HCT116 (cell line): Measurements from ENCODE around the gene B3GNT4. TPM values are rescaled to one million over a fixed set of nuclear protein-coding genes. Genes with fewer than 3 reads are reported as not detected.
A peak's percentile ranks its signal among the peaks of the same experiment; 100 is the strongest.

Experiments used
- ATAC-seq: fragments of 200-7000 bp; cut with Tn5 transposase; 2 replicates; pipeline ENCODE4 v1.9.1; 2020; ENCODE audit warnings: mild to moderate bottlenecking, moderate library complexity
- BruUV-seq: library from RNA; stranded (reverse); fragments of 400-500 nt; replicated peaks from 2 replicates; lab custom pipeline; 2021; lab: Mats Ljungman, UMichigan
- CTCF ChIA-PET: fragments of 300-600 bp; sonication (Branson Sonifier 250); formaldehyde crosslinking; loops from one replicate; lab custom pipeline; 2021; ENCODE audit warnings: antibody characterized with exemption; lab: Charles Lee
- POLR2A ChIA-PET: fragments of 300-600, 350-600 bp; sonication (Branson Sonifier 250); formaldehyde crosslinking; loops from one replicate; lab custom pipeline; 2021; ENCODE audit warnings: antibody characterized with exemption; lab: Charles Lee
- RAD21 ChIA-PET, 2 experiments: fragments of 300-600 bp; sonication (Branson Sonifier 250); formaldehyde crosslinking; loops; one replicate each; lab custom pipeline; 2023; ENCODE audit warnings: low total read pairs in 2 of 2; ENCODE audit not compliant: uncharacterized antibody in 2 of 2, unreplicated experiment in 2 of 2, low non-redundant PET in 1 of 2; lab: Charles Lee
- DNase-seq: peaks from one replicate; pipeline ENCODE4 v3.0.0-alpha.2; 2010; ENCODE audit warnings: low read depth, low spot score
- H2AFZ ChIP-seq: fragments of 200-600 bp; shearing (Covaris generic), sonication (generic); 2 replicates; pipeline ENCODE4 v1.6.1; 2017; ENCODE audit warnings: low read depth, mixed run types, mixed read lengths, antibody characterized with exemption, low read length; ENCODE audit not compliant: poor library complexity, severe bottlenecking
- H3K27ac ChIP-seq: 2 replicates; pipeline ENCODE4 v1.5.1; 2012; ENCODE audit warnings: low read depth, low read length
- H3K27me3 ChIP-seq: fragments of 200-600 bp; sonication (generic); 2 replicates; pipeline ENCODE4 v1.6.1; 2016; ENCODE audit warnings: mixed run types, low read length, mixed read lengths; ENCODE audit not compliant: insufficient read depth
- H3K36me3 ChIP-seq, 2 experiments: fragments of 200-500 bp in 1 of 2; fragments of 200-600 bp in 1 of 2; sonication (Bioruptor generic) in 1 of 2; sonication (generic) in 1 of 2; 2 replicates each; pipeline versions ENCODE4 v1.5.1 to v1.6.1; 2014 to 2016; ENCODE audit warnings: low read length in 2 of 2, inconsistent platforms in 1 of 2, mixed read lengths in 1 of 2, mixed run types in 1 of 2; ENCODE audit not compliant: insufficient read depth in 2 of 2, control insufficient read depth in 1 of 2
- H3K4me1 ChIP-seq, 2 experiments: fragments of 200-600 bp in 1 of 2; sonication (generic) in 1 of 2; 2 replicates each; pipeline versions ENCODE4 v1.5.1 to v1.6.1; 2012 to 2017; ENCODE audit warnings: low read length in 2 of 2, inconsistent platforms in 1 of 2, mild to moderate bottlenecking in 1 of 2, mixed read lengths in 1 of 2, mixed run types in 1 of 2, moderate library complexity in 1 of 2; ENCODE audit not compliant: insufficient read depth in 2 of 2, control insufficient read depth in 1 of 2
- H3K4me2 ChIP-seq: fragments of 200-600 bp; sonication (generic); 2 replicates; pipeline ENCODE4 v1.6.1; 2017; ENCODE audit warnings: mixed run types, low read length, mixed read lengths
- H3K4me3 ChIP-seq, 2 experiments: fragments of 200-600 bp in 1 of 2; sonication (generic) in 1 of 2; replicated peaks in 1 of 2; 2 replicates each; pipeline ENCODE4 v1.5.1; 2011 to 2016; ENCODE audit warnings: low read length in 2 of 2, control low read depth in 1 of 2, low read depth in 1 of 2, mild to moderate bottlenecking in 1 of 2, mixed read lengths in 1 of 2, mixed run types in 1 of 2
- H3K79me2 ChIP-seq: fragments of 200-600 bp; sonication (generic); 2 replicates; pipeline ENCODE4 v1.6.1; 2017; ENCODE audit warnings: mild to moderate bottlenecking, mixed run types, low read length, moderate library complexity, mixed read lengths; ENCODE audit not compliant: insufficient read depth
- H3K9ac ChIP-seq: fragments of 200-600 bp; sonication (generic); 2 replicates; pipeline ENCODE4 v1.6.1; 2016; ENCODE audit warnings: low read length, mixed read lengths
- H3K9me2 ChIP-seq: fragments of 200-600 bp; sonication (generic), shearing (Covaris generic); 2 replicates; pipeline ENCODE4 v1.6.1; 2017; ENCODE audit warnings: mixed run types, mild to moderate bottlenecking, moderate library complexity; ENCODE audit not compliant: insufficient read depth
- H3K9me3 ChIP-seq, 2 experiments: fragments of 200-500 bp in 1 of 2; fragments of 200-600 bp in 1 of 2; sonication (Bioruptor generic) in 1 of 2; sonication (generic) in 1 of 2; 2 replicates each; pipeline ENCODE4 v1.6.1; 2014 to 2017; ENCODE audit warnings: low read length in 2 of 2, mixed read lengths in 2 of 2, inconsistent platforms in 1 of 2, low read depth in 1 of 2, mild to moderate bottlenecking in 1 of 2, mixed run types in 1 of 2, moderate library complexity in 1 of 2; ENCODE audit not compliant: control insufficient read depth in 1 of 2, insufficient read depth in 1 of 2
- H4K20me1 ChIP-seq: fragments of 200-600 bp; sonication (generic), shearing (Covaris generic); 2 replicates; pipeline ENCODE4 v1.6.1; 2017; ENCODE audit warnings: mixed run types, mild to moderate bottlenecking, moderate library complexity; ENCODE audit not compliant: insufficient read depth
- CBX3 ChIP-seq: IDR thresholded peaks from 2 replicates; pipeline ENCODE4 v1.6.1; 2012; ENCODE audit warnings: low read depth
- CEBPB ChIP-seq: IDR thresholded peaks from 2 replicates; pipeline ENCODE4 v1.6.1; 2012; ENCODE audit warnings: low read depth
- EGR1 ChIP-seq: IDR thresholded peaks from 2 replicates; pipeline ENCODE4 v1.6.1; 2012; ENCODE audit warnings: low read depth
- EZH2 ChIP-seq: fragments of 200-600 bp; sonication (generic); IDR thresholded peaks from 2 replicates; pipeline ENCODE4 v1.6.1; 2017; ENCODE audit warnings: antibody characterized with exemption, mixed run types
- EZH2phosphoT487 ChIP-seq: fragments of 200-600 bp; IDR thresholded peaks from 2 replicates; pipeline ENCODE4 v1.6.1; 2018; ENCODE audit warnings: antibody characterized with exemption, borderline replicate concordance
- FOSL1 ChIP-seq: IDR thresholded peaks from 2 replicates; pipeline ENCODE4 v1.6.1; 2012; ENCODE audit warnings: low read depth
- JUND ChIP-seq: IDR thresholded peaks from 2 replicates; pipeline ENCODE4 v1.6.1; 2012
- POLR2A ChIP-seq: IDR thresholded peaks from 2 replicates; pipeline ENCODE4 v1.7.0; 2011; ENCODE audit warnings: borderline replicate concordance; ENCODE audit not compliant: insufficient read depth, insufficient read length; ENCODE audit errors: extremely low read depth
- POLR2AphosphoS5 ChIP-seq: IDR thresholded peaks from 2 replicates; pipeline ENCODE4 v1.6.1; 2011; ENCODE audit warnings: mild to moderate bottlenecking, low read depth, low read length, moderate library complexity
- SIN3A ChIP-seq: IDR thresholded peaks from 2 replicates; pipeline ENCODE4 v1.6.1; 2012; ENCODE audit warnings: low read depth
- SP1 ChIP-seq: IDR thresholded peaks from 2 replicates; pipeline ENCODE4 v1.6.1; 2012; ENCODE audit warnings: low read depth
- SRF ChIP-seq: IDR thresholded peaks from 2 replicates; pipeline ENCODE4 v1.6.1; 2012; ENCODE audit warnings: low read depth
- YY1 ChIP-seq: IDR thresholded peaks from 2 replicates; pipeline ENCODE4 v1.6.1; 2011; ENCODE audit warnings: low read length, low read depth, moderate library complexity, mild to moderate bottlenecking; ENCODE audit not compliant: insufficient replicate concordance; ENCODE audit errors: extremely low read depth
- ZNF274 ChIP-seq: fragments of 200-500 bp; sonication (Bioruptor generic); IDR thresholded peaks from 2 replicates; pipeline ENCODE4 v1.6.1; 2014; ENCODE audit warnings: mild to moderate bottlenecking, low read depth, low read length, inconsistent platforms
- intact Hi-C: fragments of 100-400 bp; cut with micrococcal nuclease; formaldehyde crosslinking; loops from 2 replicates; pipeline ENCODE4 v1.10.0; 2022
- total RNA-seq: library from RNA; stranded (reverse); gene quantifications from one replicate; pipeline ENCODE4 v1.2.1, GENCODE V29; 2021; ENCODE audit not compliant: unreplicated experiment
- TF ChIP-seq, protein P1 (sequence below): IDR thresholded peaks from 2 replicates; pipeline ENCODE4 v1.6.1; 2012; ENCODE audit warnings: low read depth

Gene B3GNT4
- total RNA-seq, 1 experiment from 2014 or later, result 7.1 TPM

DNA sequence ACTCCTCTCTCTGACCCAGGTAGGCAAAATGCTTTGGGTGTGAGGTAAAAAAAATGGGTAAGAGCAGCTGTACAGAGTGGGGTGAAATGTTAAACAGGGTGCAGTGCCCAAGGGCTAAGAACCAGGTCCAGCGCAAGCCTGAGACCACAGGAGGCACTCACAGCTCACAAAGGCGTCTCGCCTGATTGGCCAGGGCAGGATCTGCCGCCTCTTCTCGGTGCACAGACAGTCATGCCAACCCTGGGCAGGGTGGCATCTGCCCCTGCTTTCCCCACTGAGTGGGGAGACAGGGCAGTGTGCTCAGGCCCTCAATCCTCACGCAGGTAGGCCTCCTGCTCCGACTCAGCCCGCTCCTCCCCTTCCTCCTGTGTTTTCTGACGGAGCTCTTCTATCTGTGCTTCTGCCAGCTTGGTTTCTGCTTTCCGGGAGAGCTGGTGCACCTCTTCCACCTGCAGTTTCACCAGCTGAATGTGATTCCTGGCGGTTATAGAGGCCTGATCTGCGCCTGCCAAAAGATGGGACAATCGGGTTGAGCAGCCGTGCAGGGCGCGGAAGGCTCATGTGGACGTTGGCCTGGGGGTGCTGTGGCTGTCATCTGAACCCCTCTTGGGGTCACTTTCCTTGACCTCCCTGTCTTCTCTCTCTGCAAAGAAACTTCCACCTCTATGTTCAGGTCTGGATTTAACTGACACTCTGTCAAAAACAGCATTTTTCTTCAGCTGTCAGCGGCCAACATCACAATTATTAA is 4.7 kb downstream of the B3GNT4 start:
- ATAC-seq (no peak), DNase-seq (no peak)
- ChIA-PET CTCF (no interaction called here), POLR2A (interaction anchor here (0.9 kb wide), 1 partner anchor 145 kb away, joined by 3 read pairs; no protein-coding TSS in a partner anchor), RAD21 (no interaction called here)
- Histone ChIP-seq H3K9me3 (no peaks in the 10 kb centered on the region), H3K4me1 (peaks cover 0 to 23% of the 10 kb centered on the region in 2 experiments; a peak in 2 of 4 replicates), H3K4me2 (no peak overlapping the region), H2AFZ (no peak overlapping the region), H4K20me1 (no peaks in the 10 kb centered on the region), H3K27me3 (no peaks in the 10 kb centered on the region), H3K9me2 (no peaks in the 10 kb centered on the region), H3K9ac (no peak overlapping the region), H3K79me2 (peaks cover 14% of the 10 kb centered on the region), H3K27ac (no peak overlapping the region), H3K36me3 (peaks cover 31 to 34% of the 10 kb centered on the region in 2 experiments), H3K4me3 (no peak overlapping the region)
- TF ChIP-seq FOSL1 (no peak), SIN3A (no peak), EZH2phosphoT487 (no peak), POLR2A (no peak), EGR1 (no peak), SRF (no peak), CEBPB (no peak), YY1 (no peak), SP1 (no peak), ZNF274 (no peak), POLR2AphosphoS5 (no peak), EZH2 (no peak), CBX3 (no peak), JUND (no peak)
- TF ChIP-seq, protein P1, sequence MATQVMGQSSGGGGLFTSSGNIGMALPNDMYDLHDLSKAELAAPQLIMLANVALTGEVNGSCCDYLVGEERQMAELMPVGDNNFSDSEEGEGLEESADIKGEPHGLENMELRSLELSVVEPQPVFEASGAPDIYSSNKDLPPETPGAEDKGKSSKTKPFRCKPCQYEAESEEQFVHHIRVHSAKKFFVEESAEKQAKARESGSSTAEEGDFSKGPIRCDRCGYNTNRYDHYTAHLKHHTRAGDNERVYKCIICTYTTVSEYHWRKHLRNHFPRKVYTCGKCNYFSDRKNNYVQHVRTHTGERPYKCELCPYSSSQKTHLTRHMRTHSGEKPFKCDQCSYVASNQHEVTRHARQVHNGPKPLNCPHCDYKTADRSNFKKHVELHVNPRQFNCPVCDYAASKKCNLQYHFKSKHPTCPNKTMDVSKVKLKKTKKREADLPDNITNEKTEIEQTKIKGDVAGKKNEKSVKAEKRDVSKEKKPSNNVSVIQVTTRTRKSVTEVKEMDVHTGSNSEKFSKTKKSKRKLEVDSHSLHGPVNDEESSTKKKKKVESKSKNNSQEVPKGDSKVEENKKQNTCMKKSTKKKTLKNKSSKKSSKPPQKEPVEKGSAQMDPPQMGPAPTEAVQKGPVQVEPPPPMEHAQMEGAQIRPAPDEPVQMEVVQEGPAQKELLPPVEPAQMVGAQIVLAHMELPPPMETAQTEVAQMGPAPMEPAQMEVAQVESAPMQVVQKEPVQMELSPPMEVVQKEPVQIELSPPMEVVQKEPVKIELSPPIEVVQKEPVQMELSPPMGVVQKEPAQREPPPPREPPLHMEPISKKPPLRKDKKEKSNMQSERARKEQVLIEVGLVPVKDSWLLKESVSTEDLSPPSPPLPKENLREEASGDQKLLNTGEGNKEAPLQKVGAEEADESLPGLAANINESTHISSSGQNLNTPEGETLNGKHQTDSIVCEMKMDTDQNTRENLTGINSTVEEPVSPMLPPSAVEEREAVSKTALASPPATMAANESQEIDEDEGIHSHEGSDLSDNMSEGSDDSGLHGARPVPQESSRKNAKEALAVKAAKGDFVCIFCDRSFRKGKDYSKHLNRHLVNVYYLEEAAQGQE, result no peak
- TSS peak; percentile 39 for BruUV-seq
- intact Hi-C loops, result no loop called here
